H1 (cell line): ENCODE measurements around the gene IFNGR1. TPM values are rescaled to one million over a fixed set of nuclear protein-coding genes. Genes with fewer than 3 reads are reported as not detected.

Experiments
- CTCF ChIA-PET: fragments of 300-600 bp; sonication (Branson Sonifier 250); formaldehyde crosslinking; loops from one replicate; lab custom pipeline; 2021; ENCODE audit not compliant: partially characterized antibody; lab: Charles Lee
- POLR2A ChIA-PET: fragments of 300-600 bp; sonication (Branson Sonifier 250); formaldehyde crosslinking; loops from one replicate; lab custom pipeline; 2021; ENCODE audit warnings: inconsistent platforms; ENCODE audit not compliant: partially characterized antibody; lab: Charles Lee
- DNase-seq, 2 experiments: peaks; one replicate each; pipeline versions ENCODE4 v3.0.0 to v3.0.0-alpha.2; 2010 to 2022; ENCODE audit warnings: low spot score in 2 of 2, low read depth in 1 of 2, mixed read lengths in 1 of 2
- FAIRE-seq: peaks from 2 replicates; lab custom pipeline; 2011; peaks lifted over from hg19 to GRCh38; lab: Jason Lieb, UNC
- H2AFZ ChIP-seq: 2 replicates; pipeline ENCODE4 v1.8.1; 2012; ENCODE audit warnings: low read length, inconsistent platforms
- H2AK5ac ChIP-seq: 2 replicates; pipeline ENCODE4 v1.6.1; 2013; ENCODE audit warnings: low read depth, low read length
- H2BK120ac ChIP-seq: replicated peaks from 2 replicates; pipeline ENCODE3; 2013; ENCODE audit warnings: low read depth, low read length, inconsistent platforms
- H2BK12ac ChIP-seq: 2 replicates; pipeline ENCODE4 v1.6.1; 2013; ENCODE audit warnings: low read depth, low read length
- H2BK15ac ChIP-seq: 2 replicates; pipeline ENCODE4 v1.6.1; 2013; ENCODE audit warnings: low read length
- H2BK20ac ChIP-seq: 2 replicates; pipeline ENCODE4 v1.6.1; 2013; ENCODE audit warnings: low read length
- H2BK5ac ChIP-seq: 2 replicates; pipeline ENCODE4 v1.6.1; 2013; ENCODE audit warnings: low read depth, low read length
- H3K14ac ChIP-seq: 2 replicates; pipeline ENCODE4 v1.6.1; 2013; ENCODE audit warnings: inconsistent platforms; ENCODE audit not compliant: insufficient read length
- H3K18ac ChIP-seq: 2 replicates; pipeline ENCODE4 v1.6.1; 2013; ENCODE audit warnings: low read length; ENCODE audit errors: extremely low read depth
- H3K23ac ChIP-seq: 2 replicates; pipeline ENCODE4 v1.6.1; 2013; ENCODE audit warnings: inconsistent platforms; ENCODE audit not compliant: insufficient read length
- H3K23me2 ChIP-seq: 2 replicates; pipeline ENCODE4 v1.6.1; 2013; ENCODE audit warnings: low read depth, low read length
- H3K27ac ChIP-seq: 2 replicates; pipeline ENCODE4 v1.6.1; 2011; ENCODE audit warnings: low read depth, low read length, inconsistent platforms
- H3K27me3 ChIP-seq, 4 experiments: replicated peaks in 1 of 4; 1 replicate in 1 of 4; 2 replicates in 3 of 4; pipeline versions ENCODE4 v1.6.1 to v1.8.1; 2011 to 2013; ENCODE audit warnings: low read length in 3 of 4, mild to moderate bottlenecking in 3 of 4, inconsistent platforms in 2 of 4, mixed read lengths in 2 of 4, moderate library complexity in 1 of 4; ENCODE audit not compliant: control insufficient read depth in 3 of 4, insufficient read depth in 3 of 4; ENCODE audit errors: extremely low read depth in 1 of 4
- H3K36me3 ChIP-seq, 4 experiments: 2 replicates each; pipeline versions ENCODE4 v1.6.1 to v1.8.1; 2011 to 2013; ENCODE audit warnings: mild to moderate bottlenecking in 4 of 4, low read length in 3 of 4, moderate library complexity in 2 of 4, control low read depth in 1 of 4, inconsistent platforms in 1 of 4; ENCODE audit not compliant: insufficient read depth in 4 of 4, control insufficient read depth in 2 of 4
- H3K4ac ChIP-seq: replicated peaks from 2 replicates; pipeline ENCODE3; 2013; ENCODE audit warnings: low read length, low read depth, mixed read lengths, inconsistent platforms; ENCODE audit not compliant: insufficient read length
- H3K4me1 ChIP-seq, 4 experiments: replicated peaks in 1 of 4; 1 replicate in 1 of 4; 2 replicates in 3 of 4; pipeline versions ENCODE4 v1.6.1 to v1.8.1; 2011 to 2013; ENCODE audit warnings: low read length in 3 of 4, inconsistent platforms in 2 of 4, mixed read lengths in 1 of 4; ENCODE audit not compliant: insufficient read depth in 4 of 4, control insufficient read depth in 3 of 4
- H3K4me2 ChIP-seq, 2 experiments: 2 replicates each; pipeline versions ENCODE4 v1.6.1 to v1.8.1; 2011 to 2013; ENCODE audit warnings: low read depth in 2 of 2, low read length in 2 of 2, control low read depth in 1 of 2, inconsistent platforms in 1 of 2, mild to moderate bottlenecking in 1 of 2; ENCODE audit not compliant: insufficient read depth in 1 of 2
- H3K4me3 ChIP-seq, 4 experiments: fragments of 200-600, 300-600 bp in 1 of 4; sonication (generic), shearing (Covaris generic), sonication (Bioruptor Twin) in 1 of 4; 2 replicates each; pipeline versions ENCODE4 v1.5.1 to v1.8.1; 2011 to 2016; ENCODE audit warnings: low read length in 4 of 4, low read depth in 3 of 4, control low read depth in 2 of 4, inconsistent platforms in 2 of 4, mild to moderate bottlenecking in 2 of 4, mixed read lengths in 1 of 4, moderate library complexity in 1 of 4; ENCODE audit not compliant: insufficient read depth in 2 of 4; ENCODE audit errors: extremely low read depth in 1 of 4
- H3K56ac ChIP-seq: replicated peaks from 2 replicates; pipeline ENCODE3; 2013; ENCODE audit warnings: low read depth, mild to moderate bottlenecking, mixed read lengths, low read length, inconsistent platforms; ENCODE audit not compliant: insufficient read length
- H3K79me1 ChIP-seq: 2 replicates; pipeline ENCODE4 v1.6.1; 2013; ENCODE audit warnings: low read depth, low read length, control low read depth
- H3K79me2 ChIP-seq, 2 experiments: 2 replicates each; pipeline versions ENCODE4 v1.6.1 to v1.8.1; 2012 to 2013; ENCODE audit warnings: low read length in 2 of 2, mild to moderate bottlenecking in 2 of 2, inconsistent platforms in 1 of 2; ENCODE audit not compliant: insufficient read depth in 2 of 2, control insufficient read depth in 1 of 2
- H3K9ac ChIP-seq, 4 experiments: replicated peaks in 1 of 4; 1 replicate in 1 of 4; 2 replicates in 3 of 4; pipeline versions ENCODE4 v1.6.1 to v1.8.1; 2011 to 2013; ENCODE audit warnings: low read depth in 3 of 4, low read length in 3 of 4, control low read depth in 2 of 4, mild to moderate bottlenecking in 2 of 4, moderate library complexity in 2 of 4, inconsistent platforms in 1 of 4; ENCODE audit errors: extremely low read depth in 1 of 4
- H3K9me3 ChIP-seq, 2 experiments: 2 replicates each; pipeline versions ENCODE4 v1.6.1 to v1.8.1; 2012 to 2013; ENCODE audit warnings: mild to moderate bottlenecking in 2 of 2, moderate library complexity in 2 of 2, control low read depth in 1 of 2, inconsistent platforms in 1 of 2, low read depth in 1 of 2, low read length in 1 of 2, mixed read lengths in 1 of 2; ENCODE audit not compliant: insufficient read depth in 2 of 2
- H4K20me1 ChIP-seq, 2 experiments: replicated peaks in 1 of 2; 2 replicates each; pipeline versions ENCODE3 to v1.8.1; 2011 to 2013; ENCODE audit warnings: inconsistent platforms in 2 of 2, low read length in 2 of 2, mild to moderate bottlenecking in 1 of 2; ENCODE audit not compliant: insufficient read depth in 2 of 2, control insufficient read depth in 1 of 2
- H4K5ac ChIP-seq: 2 replicates; pipeline ENCODE4 v1.6.1; 2013; ENCODE audit warnings: low read length, low read depth, mixed read lengths, inconsistent platforms; ENCODE audit not compliant: insufficient read length
- H4K8ac ChIP-seq: 2 replicates; pipeline ENCODE4 v1.8.0; 2013; ENCODE audit warnings: mild to moderate bottlenecking, moderate library complexity, low read length, inconsistent platforms; ENCODE audit not compliant: insufficient read depth; ENCODE audit errors: extremely low read depth
- H4K91ac ChIP-seq: replicated peaks from 2 replicates; pipeline ENCODE3; 2013; ENCODE audit warnings: low read length, mixed read lengths, inconsistent platforms; ENCODE audit not compliant: insufficient read length
- RAD21 ChIP-seq, 2 experiments: IDR thresholded peaks in 1 of 2; conservative IDR thresholded peaks in 1 of 2; 2 replicates each; pipeline ENCODE4 v1.6.1; 2011; ENCODE audit warnings: low read depth in 2 of 2, low read length in 2 of 2, improper control_type of control experiment in 1 of 2, inconsistent platforms in 1 of 2, mild to moderate bottlenecking in 1 of 2, moderate library complexity in 1 of 2
- SIRT6 ChIP-seq: IDR thresholded peaks from one replicate; pipeline ENCODE4 v1.7.1; 2012; ENCODE audit warnings: low read length, inconsistent platforms
- whole genome bisulfite sequencing, 2 experiments: shearing (Covaris generic) in 1 of 2; methylation state at CpG; one replicate each; pipeline versions ENCODE4 v1.1.6 to v1.1.7; 2013 to 2015; ENCODE audit warnings: low lambda C conversion rate in 2 of 2, mixed read lengths in 2 of 2, inconsistent platforms in 1 of 2, low coverage in 1 of 2, missing lambda C conversion rate in 1 of 2; ENCODE audit not compliant: insufficient replicate concordance in 2 of 2, insufficient coverage in 1 of 2, insufficient read length in 1 of 2; ENCODE audit errors: extremely low coverage in 1 of 2, missing lambda C conversion rate in 1 of 2; 5-methylcytosine and 5-hydroxymethylcytosine counted together
- polyA plus RNA-seq, 7 experiments: library from polyadenylated mRNA; depleted of rRNA in 3 of 7; stranded (reverse) in 5 of 7; unstranded in 2 of 7; fragments of >200 nt in 5 of 7; fragments of 200-250 nt in 2 of 7; gene quantifications; 1 replicate in 5 of 7; 2 replicates in 1 of 7; 4 replicates in 1 of 7; pipeline versions ENCODE4 v1.2.1 to v1.2.3, GENCODE V29; 2011 to 2013; ENCODE audit warnings: missing spikeins in 2 of 7, mixed read lengths in 2 of 7
- total RNA-seq: library from RNA; stranded (reverse); fragmentation: NEBNext Ultra II Directional; extraction: Animal tissue kit (Norgen Biotek cat#: 25700); gene quantifications from 2 replicates; pipeline ENCODE4 v1.2.1, GENCODE V29; 2021

IFNGR1 gene
- total and polyA plus RNA-seq, 2 of the 8 experiments (the other 6 are each of a cell fraction or from before 2014, with no cell fraction given) = 9.7 to 20.9 TPM

- ChIA-PET CTCF (interaction anchor here (1.0 to 1.3 kb wide), 4 partner anchors 14 to 270 kb away, joined by 3 to 4 read pairs (median 3); no protein-coding TSS in a partner anchor), POLR2A (no interaction called here)
- Histone ChIP-seq H3K23ac (no peak overlapping the region), H3K27me3 (no peaks in the 10 kb centered on the region), H3K4me2 (no peak overlapping the region), H3K36me3 (no peaks in the 10 kb centered on the region), H3K23me2 (no peaks in the 10 kb centered on the region), H3K79me1 (no peaks in the 10 kb centered on the region), H3K4ac (no peak overlapping the region), H2BK20ac (no peak overlapping the region), H3K18ac (no peak overlapping the region), H3K4me1 (no peaks in the 10 kb centered on the region), H3K14ac (no peak overlapping the region), H2AK5ac (no peak overlapping the region), H2BK5ac (no peak overlapping the region), H2BK12ac (no peak overlapping the region), H3K27ac (no peak overlapping the region), H4K8ac (no peak overlapping the region), H3K9ac (no peak overlapping the region), H4K20me1 (no peaks in the 10 kb centered on the region)
- no peak for DNase-seq
- peak; percentile 19 to 31; a peak in 2 of 4 replicates for TF ChIP-seq RAD21 (IDR thresholded peaks at IDR 0.05 in 1 of 2, conservative IDR thresholded peaks at IDR 0.05 in 1 of 2; ENCODE audit: low read depth in 2 of 2, low read length in 2 of 2)
- no peak for TF ChIP-seq SIRT6
- TF ChIP-seq, all 59 proteins: peak for 1
- H4K91ac ChIP-seq = no peak overlapping the region
- H4K5ac ChIP-seq = no peak overlapping the region
- no peak for FAIRE-seq
- H3K79me2 ChIP-seq = no peaks in the 10 kb centered on the region
- H3K9me3 ChIP-seq = peaks cover 44 to 56% of the 10 kb centered on the region in 2 experiments
- H3K4me3 ChIP-seq = no peak overlapping the region
- H2BK15ac ChIP-seq = no peak overlapping the region
- H3K56ac ChIP-seq = no peak overlapping the region
- 90% methylated on average over 9 of the region's 9 CpGs; no CpG with 5 or more reads in 1 of the 2 experiments for WGBS, 2 experiments
- no peak overlapping the region for H2BK120ac ChIP-seq
- no peak overlapping the region for H2AFZ ChIP-seq
Measured at GRCh38 chr6:137165375-137166246, 53.6 kb downstream of the IFNGR1 start.
